GM12874 (cell line): ENCODE measurements around the gene UCK2.

Experiments used
- CTCF ChIP-seq: IDR thresholded peaks from 2 replicates; pipeline ENCODE4 v1.5.1; 2011; ENCODE audit warnings: low read depth, mild to moderate bottlenecking, control low read depth, low read length, moderate library complexity; ENCODE audit not compliant: insufficient read depth

UCK2 gene

GRCh38 chr1:165954940-165955339, 127.5 kb downstream of the UCK2 start:
- TF ChIP-seq CTCF: no peak

- TF ChIP-seq CTCF: no peak
Measured at GRCh38 chr1:165958306-165958705, 130.9 kb downstream of the UCK2 start.

GRCh38 chr1:165960136-165960535, 132.7 kb downstream of the UCK2 start:
- no peak for TF ChIP-seq CTCF

GRCh38 chr1:165960881-165961280, 133.5 kb downstream of the UCK2 start:
- TF ChIP-seq CTCF: no peak
